PFSK-1 (cell line): ENCODE measurements around the gene MLXIPL.

Source experiments
- FOXP2 ChIP-seq: optimal IDR thresholded peaks from 2 replicates; pipeline ENCODE3; 2011; ENCODE audit warnings: borderline replicate concordance, control low read depth, inconsistent platforms; ENCODE audit not compliant: insufficient read depth; ENCODE audit errors: extremely low read length, extremely low read depth
- POLR2AphosphoS5 ChIP-seq: IDR thresholded peaks from 2 replicates; pipeline ENCODE4 v1.6.1; 2012; ENCODE audit warnings: low read depth, mild to moderate bottlenecking, control low read depth, low read length, moderate library complexity
- SIN3A ChIP-seq: IDR thresholded peaks from 2 replicates; pipeline ENCODE4 v1.6.1; 2012; ENCODE audit warnings: mild to moderate bottlenecking, low read length, moderate library complexity, borderline replicate concordance; ENCODE audit not compliant: insufficient read depth
- TAF1 ChIP-seq: IDR thresholded peaks from 2 replicates; pipeline ENCODE4 v1.6.1; 2012; ENCODE audit warnings: low read length, control low read depth, borderline replicate concordance; ENCODE audit not compliant: insufficient read depth
- TF ChIP-seq, protein P1 (sequence below), 2 experiments: IDR thresholded peaks; 2 replicates each; pipeline versions ENCODE4 v1.6.1 to v1.8.0; 2011 to 2012; ENCODE audit warnings: low read depth in 2 of 2, low read length in 2 of 2, control low read depth in 1 of 2, inconsistent platforms in 1 of 2, mild to moderate bottlenecking in 1 of 2, moderate library complexity in 1 of 2; ENCODE audit not compliant: insufficient read depth in 1 of 2

Gene MLXIPL

GRCh38 chr7:73647725-73648592, 23.6 kb upstream of the MLXIPL start:
- TF ChIP-seq TAF1 (no peak), POLR2AphosphoS5 (no peak), FOXP2 (no peak)
- TF ChIP-seq, protein P1, sequence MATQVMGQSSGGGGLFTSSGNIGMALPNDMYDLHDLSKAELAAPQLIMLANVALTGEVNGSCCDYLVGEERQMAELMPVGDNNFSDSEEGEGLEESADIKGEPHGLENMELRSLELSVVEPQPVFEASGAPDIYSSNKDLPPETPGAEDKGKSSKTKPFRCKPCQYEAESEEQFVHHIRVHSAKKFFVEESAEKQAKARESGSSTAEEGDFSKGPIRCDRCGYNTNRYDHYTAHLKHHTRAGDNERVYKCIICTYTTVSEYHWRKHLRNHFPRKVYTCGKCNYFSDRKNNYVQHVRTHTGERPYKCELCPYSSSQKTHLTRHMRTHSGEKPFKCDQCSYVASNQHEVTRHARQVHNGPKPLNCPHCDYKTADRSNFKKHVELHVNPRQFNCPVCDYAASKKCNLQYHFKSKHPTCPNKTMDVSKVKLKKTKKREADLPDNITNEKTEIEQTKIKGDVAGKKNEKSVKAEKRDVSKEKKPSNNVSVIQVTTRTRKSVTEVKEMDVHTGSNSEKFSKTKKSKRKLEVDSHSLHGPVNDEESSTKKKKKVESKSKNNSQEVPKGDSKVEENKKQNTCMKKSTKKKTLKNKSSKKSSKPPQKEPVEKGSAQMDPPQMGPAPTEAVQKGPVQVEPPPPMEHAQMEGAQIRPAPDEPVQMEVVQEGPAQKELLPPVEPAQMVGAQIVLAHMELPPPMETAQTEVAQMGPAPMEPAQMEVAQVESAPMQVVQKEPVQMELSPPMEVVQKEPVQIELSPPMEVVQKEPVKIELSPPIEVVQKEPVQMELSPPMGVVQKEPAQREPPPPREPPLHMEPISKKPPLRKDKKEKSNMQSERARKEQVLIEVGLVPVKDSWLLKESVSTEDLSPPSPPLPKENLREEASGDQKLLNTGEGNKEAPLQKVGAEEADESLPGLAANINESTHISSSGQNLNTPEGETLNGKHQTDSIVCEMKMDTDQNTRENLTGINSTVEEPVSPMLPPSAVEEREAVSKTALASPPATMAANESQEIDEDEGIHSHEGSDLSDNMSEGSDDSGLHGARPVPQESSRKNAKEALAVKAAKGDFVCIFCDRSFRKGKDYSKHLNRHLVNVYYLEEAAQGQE (IDR thresholded peaks at IDR 0.05; ENCODE audit: insufficient read depth in 1 of 2, low read depth in 2 of 2, low read length in 2 of 2), result no peak

DNA sequence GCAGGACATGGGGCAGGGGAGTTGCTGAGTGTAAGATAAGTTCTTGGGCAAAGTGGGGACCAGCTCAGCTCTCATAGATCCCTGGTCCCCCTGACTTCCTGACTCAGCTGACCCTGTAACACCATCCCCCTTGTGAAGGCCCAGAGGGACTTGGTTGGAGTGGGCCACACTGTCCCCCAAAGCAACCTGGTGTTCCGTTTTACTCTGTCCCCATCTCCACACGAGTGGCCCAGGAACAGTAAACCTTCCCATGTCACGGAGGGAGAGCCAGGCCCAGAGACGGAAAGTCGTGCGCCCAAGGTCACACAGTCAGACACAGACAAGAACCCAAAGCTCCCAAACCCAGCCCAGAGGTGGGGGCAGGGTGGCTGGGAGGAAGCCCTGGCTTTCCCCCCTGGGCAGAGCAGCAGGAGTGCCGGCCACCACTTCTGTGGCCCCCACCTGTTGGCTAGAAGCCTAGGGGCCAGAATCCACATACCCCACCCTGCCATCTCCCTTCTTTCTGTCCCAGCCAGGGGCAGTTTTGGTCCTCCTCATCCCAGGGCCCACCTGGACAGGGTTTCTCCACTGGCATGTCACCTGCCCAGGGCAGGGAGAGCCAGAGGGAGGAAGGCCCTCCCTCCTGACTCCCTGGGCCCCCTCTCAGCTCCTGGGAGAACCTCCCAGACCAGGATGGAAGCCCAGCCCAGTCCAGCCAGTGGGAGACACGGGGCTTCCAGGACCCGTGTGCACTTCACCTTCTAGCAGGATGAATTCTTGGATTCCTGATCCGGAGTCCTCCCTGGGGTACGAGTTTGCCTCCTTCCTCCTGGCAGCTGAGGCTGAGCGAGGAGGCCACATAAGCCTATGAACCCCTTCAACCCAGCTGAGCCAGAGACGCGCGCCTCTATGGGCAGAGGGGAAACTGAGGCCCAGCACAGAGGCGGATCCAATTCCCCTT, 22.7 kb upstream of the MLXIPL start:
- TF ChIP-seq, protein P1 (IDR thresholded peaks at IDR 0.05; ENCODE audit: insufficient read depth in 1 of 2, low read depth in 2 of 2, low read length in 2 of 2), result no peak
- TF ChIP-seq SIN3A (no peak), FOXP2 (no peak), POLR2AphosphoS5 (no peak), TAF1 (no peak)

DNA sequence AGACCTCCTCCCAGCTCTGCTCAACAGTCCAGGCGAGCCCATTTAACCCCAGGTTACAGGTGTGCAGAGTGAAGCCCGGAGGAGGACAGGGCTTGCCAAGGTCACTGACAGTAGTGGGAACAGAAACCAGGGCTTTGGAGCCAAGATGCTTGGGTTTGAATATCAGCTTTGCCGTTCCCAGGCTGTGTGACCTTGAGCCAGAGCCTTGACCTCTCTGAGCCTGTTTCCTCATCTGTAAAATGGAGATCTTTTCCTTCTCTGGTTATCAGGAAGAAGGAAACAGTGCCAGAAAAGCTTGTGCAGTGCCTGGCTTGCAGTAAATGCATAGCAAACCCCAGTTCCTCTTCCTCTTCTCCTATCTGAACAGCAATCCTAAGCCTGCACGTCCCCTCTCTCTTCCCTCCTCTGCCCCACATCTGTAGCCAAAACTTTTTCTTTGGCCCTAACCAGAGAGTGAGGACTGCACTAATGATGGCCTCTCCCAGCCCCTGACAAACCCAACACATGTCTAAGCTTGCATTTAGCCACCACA, 21.4 kb upstream of the MLXIPL start:
- TF ChIP-seq SIN3A (no peak), TAF1 (no peak), FOXP2 (no peak), POLR2AphosphoS5 (no peak)
- TF ChIP-seq, protein P1 (IDR thresholded peaks at IDR 0.05; ENCODE audit: insufficient read depth in 1 of 2, low read depth in 2 of 2, low read length in 2 of 2), result no peak

GRCh38 chr7:73644688-73645286, 20.5 kb upstream of the MLXIPL start:
- TF ChIP-seq SIN3A (no peak), FOXP2 (no peak), POLR2AphosphoS5 (no peak), TAF1 (no peak)
- TF ChIP-seq, protein P1 (IDR thresholded peaks at IDR 0.05; ENCODE audit: insufficient read depth in 1 of 2, low read depth in 2 of 2, low read length in 2 of 2), result no peak
